ENCODE measurements around the gene NRM.
"Not testable (repeated sequence)": the region's sequence is repeated elsewhere in the genome, so short reads cannot be mapped to it uniquely, and the experiment has no call there.

The NRM gene, protein sequence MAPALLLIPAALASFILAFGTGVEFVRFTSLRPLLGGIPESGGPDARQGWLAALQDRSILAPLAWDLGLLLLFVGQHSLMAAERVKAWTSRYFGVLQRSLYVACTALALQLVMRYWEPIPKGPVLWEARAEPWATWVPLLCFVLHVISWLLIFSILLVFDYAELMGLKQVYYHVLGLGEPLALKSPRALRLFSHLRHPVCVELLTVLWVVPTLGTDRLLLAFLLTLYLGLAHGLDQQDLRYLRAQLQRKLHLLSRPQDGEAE

DNA sequence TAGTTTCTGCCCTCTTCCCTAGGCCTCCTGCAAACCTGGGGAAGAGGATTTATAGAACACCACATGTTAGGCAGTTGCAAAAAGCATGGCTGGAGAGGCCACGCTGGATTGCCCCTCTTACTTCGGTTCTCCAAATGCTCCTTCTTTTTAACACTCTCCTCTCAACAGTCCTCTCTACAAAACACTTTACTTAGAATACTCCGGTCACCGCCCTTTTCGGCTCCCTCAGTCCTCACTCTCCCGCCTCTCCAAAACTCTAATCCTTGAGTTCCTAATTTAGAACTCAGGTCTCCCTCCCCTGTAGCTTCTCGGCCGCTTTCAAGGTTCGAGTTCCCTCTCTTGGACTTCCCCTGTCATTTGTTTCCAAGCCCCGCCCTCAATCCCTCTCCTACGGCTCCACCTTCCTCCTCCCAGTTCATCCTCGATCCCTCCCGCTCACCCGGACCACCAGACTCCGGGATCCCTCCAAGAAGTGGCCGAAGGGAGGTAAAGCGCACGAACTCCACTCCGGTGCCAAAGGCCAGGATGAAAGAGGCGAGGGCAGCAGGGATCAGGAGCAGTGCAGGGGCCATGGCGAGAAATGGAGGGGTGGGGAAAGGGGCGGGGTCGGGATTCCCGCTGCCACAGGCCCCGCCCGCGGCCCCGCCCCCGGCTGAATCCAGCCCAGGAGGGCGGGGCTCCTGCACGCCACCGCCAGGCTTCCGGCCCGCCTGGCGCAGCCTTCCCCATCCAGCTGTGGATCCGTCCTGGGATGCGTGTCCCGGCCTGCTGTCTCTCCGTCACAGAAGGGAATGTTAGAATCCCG is at the start of gene NRM:
Gene NRM (minus strand): TSS at position 582 of the 805 bp plus-strand sequence. CDS start 10 bp downstream, at position 572.
- peak; percentile 96 for DNase-seq

GRCh38 chr6:30740540-30740870 is 49.7 kb upstream of the NRM start:
- no peak for DNase-seq

GRCh38 chr6:30738532-30738931 is 47.7 kb upstream of the NRM start:
- DNase-seq, result no peak

- DNase-seq, result no peak
These were observed 45.0 kb upstream of the NRM start for GRCh38 chr6:30735668-30736314.

GRCh38 chr6:30732237-30732943 is 41.6 kb upstream of the NRM start:
- no peak for DNase-seq

DNA sequence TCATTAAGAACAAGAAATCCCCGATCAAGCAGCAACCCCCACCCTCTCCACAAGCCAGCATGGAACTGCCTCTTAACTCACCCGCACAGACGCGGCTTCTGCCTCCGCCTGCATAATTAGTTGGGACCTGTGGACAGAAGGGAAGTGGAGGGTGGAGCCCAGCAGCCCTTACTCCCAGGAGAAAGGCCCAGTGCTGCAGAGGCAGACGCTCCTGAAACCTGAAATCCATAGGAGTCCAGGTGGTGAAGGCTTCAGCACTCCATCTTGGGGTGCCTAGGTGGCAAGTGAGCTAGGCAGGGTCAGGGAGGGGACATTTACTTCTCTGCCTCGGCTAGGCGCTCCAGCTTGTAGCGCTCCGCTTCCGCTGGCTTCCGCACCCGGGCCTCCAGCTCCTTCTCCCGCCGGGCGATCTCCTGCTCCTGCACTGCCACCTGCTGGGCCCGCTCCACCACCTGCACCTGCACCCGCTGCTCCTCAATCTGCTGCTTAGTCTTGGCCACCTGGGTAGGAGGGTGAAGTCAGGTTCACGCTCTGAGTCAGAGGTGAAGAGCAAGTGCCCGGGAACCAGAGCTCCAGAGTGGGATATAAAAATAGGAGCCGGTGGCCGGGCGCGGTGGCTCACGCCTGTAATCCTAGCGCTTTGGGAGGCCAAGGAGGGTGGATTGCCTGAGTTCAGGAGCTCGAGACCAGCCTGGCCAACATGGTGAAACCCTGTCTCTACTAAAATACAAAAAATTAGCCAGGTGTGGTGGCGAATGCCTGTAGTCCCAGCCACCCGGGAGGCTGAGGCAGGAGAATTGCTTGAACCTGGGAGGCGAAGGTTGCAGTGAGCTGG is 40.0 kb upstream of the NRM start:
- no peak for DNase-seq

DNA sequence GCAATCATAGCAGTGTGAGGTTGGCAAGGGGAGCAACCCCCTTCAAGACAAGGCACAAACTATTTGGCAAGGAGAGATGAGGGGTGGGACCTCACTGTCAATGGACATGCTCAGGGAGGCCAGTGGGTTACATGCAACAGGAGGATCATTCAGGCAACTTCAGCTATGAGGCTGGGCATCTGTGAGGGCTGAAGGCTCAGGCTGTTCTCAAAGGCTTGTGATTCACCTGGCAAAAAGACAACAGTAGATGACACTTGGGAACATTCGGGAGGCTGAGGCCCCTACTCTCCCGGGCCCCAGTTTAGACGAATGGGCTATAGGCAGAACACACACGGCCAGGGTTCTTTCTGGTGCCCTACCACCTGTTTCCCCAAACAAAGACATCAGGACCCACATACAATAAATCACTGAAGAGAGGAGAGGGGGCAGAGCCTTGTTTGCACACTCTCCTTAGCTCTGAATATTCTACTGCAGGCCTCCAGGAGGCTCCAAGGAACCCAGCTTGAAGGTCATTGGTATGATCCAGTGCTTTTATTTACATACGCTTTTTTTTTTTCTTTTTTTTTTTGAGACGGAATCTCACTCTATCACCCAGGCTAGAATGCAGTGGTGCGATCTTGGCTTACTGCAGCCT is 37.3 kb upstream of the NRM start:
- DNase-seq, result no peak

GRCh38 chr6:30726506-30727413 is 36.0 kb upstream of the NRM start:
- no peak for DNase-seq

DNA sequence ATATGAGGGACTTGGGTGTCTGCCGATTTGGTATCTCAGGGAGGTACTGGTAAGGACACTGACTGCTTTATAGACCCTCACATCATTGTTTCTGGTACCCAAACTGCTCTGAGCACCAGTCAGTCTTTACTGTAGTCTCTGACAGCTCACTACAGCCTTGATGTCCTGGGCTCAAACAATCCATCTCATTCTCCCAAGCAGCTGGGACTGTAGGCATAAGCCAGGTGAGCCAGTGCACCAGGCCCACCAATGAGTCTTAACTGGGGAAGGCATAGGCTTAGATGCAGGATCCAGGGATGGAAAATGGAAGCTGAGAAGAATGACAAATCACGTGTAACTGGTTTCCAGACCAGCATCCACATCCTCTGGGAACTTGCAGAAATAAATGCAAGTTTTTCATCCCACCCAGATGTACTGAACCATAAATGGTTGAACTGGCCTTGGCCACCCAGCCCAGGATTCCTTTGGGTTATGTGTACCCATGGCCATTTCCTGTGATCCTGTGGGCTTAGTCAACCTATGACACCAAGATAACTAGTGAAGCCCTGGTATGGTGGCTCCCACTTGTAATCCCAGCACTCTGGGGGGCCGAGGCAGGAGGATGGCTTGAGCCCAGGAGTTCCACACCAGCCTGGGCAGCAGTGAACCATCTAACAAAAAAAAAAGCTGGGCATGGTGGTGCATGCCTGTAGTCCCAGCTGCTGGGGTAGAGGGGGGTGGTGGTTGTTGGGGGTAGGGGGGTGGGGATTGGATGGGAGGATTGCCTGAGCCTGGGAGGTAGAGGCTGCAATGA is 35.1 kb upstream of the NRM start:
- no peak for DNase-seq

DNA sequence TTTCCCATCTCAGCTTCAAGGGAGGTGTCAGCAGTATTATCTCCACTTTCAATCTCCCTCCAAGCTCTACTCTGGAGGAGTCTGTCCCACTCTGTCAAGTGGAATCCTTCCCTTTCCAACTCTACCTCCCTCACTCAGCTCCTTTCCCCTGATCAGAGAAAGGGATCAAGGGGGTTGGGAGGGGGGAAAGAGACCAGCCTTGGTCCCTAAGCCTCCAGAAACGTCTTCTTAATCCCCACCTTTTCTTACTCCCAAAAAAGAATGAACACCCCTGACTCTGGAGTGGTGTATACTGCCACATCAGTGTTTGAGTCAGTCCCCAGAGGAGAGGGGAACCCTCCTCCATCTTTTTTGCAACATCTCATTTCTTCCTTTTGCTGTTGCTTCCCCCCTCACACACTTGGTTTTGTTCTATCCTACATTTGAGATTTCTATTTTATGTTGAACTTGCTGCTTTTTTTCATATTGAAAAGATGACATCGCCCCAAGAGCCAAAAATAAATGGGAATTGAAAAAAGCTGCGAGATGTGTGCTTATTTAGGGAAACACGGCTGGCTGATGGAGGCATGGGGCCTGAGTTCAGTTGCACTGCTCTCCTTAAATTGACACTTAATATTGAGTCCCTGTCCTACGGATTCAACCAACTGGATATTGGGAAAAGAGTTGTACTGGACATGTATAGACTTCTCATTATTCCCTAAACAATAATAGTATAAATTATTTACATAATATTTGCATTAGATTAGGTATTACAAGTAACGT is 34.3 kb upstream of the NRM start:
- no peak for DNase-seq

DNA sequence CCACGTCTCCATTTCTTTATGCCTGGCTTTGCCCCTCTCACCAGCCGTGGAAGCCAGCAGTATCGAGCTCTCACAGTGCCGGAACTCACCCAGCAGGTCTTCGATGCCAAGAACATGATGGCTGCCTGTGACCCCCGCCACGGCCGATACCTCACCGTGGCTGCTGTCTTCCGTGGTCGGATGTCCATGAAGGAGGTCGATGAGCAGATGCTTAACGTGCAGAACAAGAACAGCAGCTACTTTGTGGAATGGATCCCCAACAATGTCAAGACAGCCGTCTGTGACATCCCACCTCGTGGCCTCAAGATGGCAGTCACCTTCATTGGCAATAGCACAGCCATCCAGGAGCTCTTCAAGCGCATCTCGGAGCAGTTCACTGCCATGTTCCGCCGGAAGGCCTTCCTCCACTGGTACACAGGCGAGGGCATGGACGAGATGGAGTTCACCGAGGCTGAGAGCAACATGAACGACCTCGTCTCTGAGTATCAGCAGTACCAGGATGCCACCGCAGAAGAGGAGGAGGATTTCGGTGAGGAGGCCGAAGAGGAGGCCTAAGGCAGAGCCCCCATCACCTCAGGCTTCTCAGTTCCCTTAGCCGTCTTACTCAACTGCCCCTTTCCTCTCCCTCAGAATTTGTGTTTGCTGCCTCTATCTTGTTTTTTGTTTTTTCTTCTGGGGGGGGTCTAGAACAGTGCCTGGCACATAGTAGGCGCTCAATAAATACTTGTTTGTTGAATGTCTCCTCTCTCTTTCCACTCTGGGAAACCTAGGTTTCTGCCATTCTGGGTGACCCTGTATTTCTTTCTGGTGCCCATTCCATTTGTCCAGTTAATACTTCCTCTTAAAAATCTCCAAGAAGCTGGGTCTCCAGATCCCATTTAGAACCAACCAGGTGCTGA is 33.3 kb upstream of the NRM start:
- DNase-seq, result not testable (repeated sequence)

DNA sequence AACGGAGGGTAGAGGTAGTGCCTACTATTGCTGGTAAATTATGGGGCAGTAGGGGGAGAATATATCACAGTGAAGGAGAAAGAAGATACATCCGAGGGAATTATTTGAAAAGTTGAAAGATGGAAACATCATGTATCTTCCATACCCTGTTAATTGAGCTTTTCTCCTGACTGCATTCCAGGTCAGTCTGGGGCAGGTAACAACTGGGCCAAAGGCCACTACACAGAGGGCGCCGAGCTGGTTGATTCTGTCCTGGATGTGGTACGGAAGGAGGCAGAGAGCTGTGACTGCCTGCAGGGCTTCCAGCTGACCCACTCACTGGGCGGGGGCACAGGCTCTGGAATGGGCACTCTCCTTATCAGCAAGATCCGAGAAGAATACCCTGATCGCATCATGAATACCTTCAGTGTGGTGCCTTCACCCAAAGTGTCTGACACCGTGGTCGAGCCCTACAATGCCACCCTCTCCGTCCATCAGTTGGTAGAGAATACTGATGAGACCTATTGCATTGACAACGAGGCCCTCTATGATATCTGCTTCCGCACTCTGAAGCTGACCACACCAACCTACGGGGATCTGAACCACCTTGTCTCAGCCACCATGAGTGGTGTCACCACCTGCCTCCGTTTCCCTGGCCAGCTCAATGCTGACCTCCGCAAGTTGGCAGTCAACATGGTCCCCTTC is 32.5 kb upstream of the NRM start:
- DNase-seq, result not testable (repeated sequence)

GRCh38 chr6:30722280-30723112 is 31.7 kb upstream of the NRM start:
- DNase-seq, result peak; percentile 94

DNA sequence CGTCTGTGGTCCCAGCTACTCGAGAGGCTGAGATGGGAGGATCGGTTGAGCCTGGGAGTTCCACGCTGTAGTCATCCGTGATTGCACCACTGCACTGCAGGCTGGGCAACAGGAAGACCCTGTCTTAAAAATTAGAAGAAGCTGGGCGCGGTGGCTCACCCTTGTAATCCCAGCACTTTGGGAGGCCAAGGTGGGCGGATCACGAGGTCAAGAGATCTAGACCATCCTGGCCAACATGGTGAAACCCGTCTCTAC is 31.2 kb upstream of the NRM start:
- DNase-seq, result not testable (repeated sequence)

GRCh38 chr6:30721198-30722024 is 30.6 kb upstream of the NRM start:
- DNase-seq, result peak; percentile 96

DNA sequence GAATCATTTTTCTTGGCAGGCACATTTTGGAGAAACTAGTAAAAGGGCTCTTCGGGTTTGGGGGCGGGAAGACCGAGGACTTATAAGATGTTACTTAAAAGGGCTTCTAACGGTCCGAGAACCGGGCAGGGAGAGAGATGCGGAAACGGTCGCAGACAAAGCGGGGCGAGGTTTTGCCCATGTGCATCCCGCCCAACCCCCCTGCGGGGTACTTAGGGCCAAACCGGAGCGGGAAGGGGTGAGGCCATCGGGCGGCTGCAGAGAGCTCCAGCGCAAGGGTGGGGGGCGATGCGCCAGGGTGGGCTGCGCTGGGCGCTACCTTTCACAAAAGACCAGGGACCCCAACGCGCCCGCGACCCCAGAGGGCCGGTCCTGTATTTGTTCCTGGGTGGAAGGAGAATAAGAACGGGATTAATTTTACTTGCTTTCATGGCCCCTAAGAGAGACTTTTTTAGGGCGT is 30.0 kb upstream of the NRM start:
- peak; percentile 84 for DNase-seq

Data from OCI-M1 (cell line).